ENCODE measurements around the gene PRR20G.
"Not testable (repeated sequence)": the region's sequence is repeated elsewhere in the genome, so short reads cannot be mapped to it uniquely, and the experiment has no call there.

The PRR20G gene

DNA sequence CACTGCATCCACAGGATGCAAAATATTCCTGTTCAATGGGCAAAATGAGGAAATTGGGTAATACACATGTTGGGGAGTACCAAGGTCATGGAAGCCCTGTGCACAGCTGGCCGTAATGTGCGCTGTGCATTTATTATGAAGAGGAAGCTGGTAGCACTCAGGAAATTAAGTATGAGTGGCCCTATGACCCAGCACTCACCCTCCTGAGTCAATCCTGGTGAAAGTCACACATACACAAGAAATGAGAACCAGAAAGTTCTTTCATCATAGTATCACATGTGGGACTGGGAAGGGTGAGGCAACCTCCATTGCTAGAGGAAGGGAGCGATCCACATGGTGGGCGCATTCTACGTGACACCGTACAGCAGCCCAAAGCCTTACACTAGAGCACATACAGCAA, 11.4 kb upstream of the PRR20G start:
- no peak for DNase-seq (ENCODE audit: low read depth)

DNA sequence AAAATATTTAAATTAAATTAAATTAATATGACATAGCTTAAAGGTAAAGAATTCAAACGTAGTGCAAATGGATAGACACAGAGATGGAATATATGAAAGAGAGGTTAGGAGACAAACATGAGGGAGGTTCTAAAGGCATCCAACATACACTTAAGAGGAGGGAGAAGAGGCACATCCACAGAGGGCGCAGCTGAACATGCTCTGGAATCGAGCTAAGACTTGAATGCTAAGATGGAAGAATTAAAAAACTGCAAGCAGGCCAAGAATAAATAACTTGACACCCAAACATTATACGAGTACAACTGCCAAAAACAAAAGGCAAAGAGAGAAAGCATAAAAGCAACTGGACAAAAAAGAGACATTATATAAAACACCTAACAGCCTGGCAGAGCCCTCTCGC, 9.1 kb upstream of the PRR20G start:
- no peak for DNase-seq (ENCODE audit: low read depth)

DNA sequence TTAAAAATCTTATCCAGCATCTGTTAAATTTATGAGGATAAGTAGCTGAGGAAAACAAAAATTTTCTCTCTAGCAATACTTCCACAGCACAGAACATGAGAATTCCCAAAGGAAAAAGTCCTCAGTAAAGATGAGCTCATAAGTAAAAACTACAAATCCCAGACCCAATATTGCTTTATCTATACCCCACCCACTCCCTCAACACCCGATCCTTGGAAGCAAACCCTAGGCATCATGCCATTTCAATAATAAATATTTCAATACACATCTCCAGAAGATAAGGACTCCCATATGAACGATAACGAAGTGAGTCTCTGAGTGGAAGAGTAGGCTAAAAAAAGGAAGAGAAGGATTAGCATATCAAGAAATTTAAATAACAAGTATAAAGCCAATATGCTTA, 8.3 kb upstream of the PRR20G start:
- no peak for DNase-seq (ENCODE audit: low read depth)

DNA sequence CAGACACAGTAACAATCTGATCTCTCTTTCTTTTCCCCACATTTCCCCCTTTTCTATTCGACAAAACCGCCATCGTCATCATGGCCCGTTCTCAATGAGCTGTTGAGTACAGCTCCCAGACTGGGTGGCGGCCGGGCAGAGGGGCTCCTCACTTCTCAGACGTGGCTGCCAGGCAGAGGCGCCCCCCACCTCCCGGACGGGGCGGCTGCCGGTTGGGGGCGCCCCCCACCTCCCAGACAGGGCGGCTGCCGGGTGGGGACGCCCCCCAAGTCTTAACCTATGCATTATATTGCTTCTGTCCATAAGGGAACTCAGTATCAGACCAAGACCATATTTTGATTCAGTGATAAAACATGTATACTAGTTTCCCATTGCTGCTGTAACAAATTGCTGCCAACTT, 5.8 kb upstream of the PRR20G start:
- not testable (repeated sequence) for DNase-seq (ENCODE audit: low read depth)

DNA sequence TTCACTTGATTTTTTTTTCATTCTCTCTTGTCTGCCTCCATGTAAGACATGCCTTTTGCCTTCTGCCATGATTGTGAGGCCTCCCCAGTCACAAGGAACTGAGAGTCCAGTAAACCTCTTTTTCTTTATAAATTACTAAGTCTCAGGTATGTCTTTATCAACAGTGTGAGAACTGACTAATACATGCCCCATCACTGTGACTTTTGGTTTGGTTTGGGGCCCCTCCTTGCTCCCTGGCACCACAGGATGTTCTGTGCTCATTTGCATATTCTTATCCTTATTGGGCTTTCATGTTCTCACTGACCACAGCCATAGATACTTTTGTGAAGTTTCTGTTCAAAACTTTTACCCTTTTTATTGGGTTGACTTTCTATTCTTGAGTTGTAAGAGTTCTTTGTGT, 3.8 kb upstream of the PRR20G start:
- DNase-seq (ENCODE audit: low read depth) = no peak

DNA sequence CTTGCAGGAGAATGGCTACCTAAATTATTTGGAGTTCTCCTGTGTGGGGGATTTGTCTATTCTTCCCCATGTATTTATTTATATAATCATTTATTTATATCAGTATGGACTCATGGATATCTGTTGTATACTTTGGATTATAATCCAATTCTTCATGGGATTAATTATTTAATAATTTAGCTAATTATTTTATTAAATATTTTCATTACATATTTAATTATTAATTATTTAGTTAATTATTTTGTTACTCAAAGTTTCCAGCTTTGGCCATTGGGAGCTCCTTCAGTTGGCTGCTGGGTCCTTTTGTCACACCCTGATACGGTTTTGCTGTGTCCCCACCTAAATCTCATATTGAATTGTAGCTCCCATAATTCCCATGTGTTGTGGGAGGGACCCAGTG, 3.3 kb upstream of the PRR20G start:
- no peak for DNase-seq (ENCODE audit: low read depth)

DNA sequence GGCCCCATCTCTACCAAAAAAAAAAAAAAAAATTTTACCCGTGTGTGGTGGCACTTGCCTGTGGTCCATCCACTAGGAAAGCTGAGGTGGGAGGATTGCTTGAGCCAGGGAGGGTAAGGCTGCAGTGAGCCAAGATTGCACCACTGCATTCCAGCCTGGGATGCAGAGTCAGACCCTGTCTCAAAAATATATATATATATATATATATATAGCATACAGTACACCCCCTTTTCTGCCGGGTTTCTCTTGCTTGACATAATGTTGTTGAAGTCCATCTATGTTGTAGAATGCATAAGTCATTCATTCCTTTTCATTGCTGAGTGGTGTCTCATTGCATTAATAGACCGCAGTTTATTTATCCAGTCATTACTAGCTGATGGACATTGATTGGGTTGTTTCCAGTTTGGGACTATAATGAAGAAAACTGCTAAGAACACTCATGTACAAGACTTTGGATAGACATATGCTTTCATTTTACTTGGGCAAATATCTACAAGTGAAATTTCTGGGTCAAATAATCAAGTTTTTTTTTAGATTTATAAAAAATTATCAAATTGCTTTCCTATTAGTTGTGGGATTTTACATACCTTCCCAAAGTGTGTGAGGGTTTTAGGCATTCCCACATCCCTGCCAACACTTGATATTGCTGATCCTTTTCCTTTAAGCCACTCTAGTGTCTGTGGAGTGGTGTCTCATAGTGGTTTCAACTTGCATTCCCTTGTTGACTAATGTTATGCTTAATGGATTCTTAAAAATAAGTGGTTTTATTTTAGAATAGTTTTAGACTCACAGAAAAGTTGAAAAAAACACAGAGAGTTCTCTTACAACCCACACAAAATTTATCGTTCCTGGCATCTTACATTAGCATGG, 2.1 kb upstream of the PRR20G start:
- DNase-seq (ENCODE audit: low read depth) = no peak

DNA sequence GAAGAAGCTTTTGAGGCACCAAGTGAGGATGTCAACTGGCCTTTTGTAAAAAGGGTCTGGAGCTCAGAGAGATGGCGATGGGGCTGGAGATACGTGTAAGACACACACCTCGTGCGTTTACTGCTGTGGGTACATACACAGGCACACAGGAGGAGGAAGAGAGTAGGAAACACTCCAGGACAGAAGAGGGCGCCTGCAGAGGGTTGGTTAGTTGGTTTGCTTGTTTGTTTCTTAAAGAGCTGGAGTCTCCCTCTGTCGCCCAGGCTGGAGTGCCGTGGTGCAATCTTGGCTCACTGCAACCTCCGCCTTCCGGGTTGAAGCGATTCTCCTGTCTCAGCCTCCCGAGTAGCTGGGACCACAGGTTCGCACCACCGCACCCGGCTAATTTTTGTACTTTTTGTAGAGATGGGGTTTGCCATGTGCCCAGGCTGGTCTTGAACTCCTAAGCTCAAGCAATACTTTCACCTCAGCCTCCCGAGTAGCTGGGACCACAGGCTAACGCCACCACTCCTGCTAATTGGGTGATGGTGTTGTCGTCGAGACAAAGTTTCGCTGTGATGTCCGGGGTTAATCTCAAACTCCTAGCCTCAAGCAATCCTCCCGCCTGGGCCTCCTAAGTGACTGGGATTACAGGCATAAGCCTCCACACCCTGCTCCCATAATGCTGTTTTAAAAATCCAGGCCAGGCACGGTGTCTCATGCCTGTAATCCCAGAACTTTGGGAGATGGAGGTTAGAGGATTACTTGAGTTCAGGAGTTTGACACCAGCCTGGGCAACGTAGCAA, 1.3 kb upstream of the PRR20G start:
- no peak for DNase-seq (ENCODE audit: low read depth)

DNA sequence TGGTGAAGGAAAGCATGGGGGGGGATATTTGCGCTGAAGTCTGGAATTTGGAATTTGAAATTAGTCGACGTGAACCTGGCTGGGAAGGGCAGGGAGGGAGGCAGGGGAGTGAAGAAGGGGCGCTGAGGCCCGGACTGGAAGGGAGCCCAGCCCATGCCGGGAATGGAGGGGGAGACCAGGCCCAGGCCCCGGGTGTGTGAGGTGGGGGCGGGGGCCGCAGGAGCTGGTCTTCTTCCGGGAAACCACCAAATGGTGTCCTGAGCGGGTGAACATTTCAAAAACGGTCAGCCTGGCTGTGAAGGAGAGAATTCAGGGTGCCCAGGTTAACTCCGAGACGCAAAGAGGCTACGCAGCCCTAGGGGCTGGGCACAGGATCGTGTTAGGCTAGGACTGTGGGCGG, 497 bp upstream of the PRR20G start:
- DNase-seq (ENCODE audit: low read depth) = no peak

DNA sequence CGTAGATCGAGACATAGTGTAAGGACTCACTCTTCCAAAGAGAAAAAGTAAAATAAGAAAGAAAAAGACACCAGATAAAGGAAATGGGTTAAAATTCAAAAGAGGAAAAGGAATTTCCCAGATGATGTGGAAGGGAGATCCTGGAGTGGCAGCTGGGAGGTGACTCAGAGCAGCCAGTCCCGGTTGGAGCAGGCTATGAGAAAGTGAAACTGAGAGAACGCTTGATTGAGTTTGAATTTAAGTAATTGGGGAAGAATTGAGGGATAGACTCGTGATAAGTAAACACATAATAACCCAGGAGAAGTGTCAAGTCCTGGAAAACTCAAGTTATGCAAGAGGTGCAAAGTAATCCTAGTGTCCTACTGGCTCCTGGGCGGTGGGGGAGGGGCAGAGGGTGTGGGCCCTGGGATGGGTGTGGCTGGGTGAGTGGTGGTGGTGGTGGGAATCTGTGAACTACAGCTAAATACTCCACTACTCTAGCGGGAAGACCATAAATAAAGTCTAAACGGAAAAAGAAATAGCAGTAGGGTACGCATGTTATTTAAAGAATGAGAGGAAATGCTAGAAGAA, 1.2 kb downstream of the PRR20G start:
- no peak for DNase-seq (ENCODE audit: low read depth)

DNA sequence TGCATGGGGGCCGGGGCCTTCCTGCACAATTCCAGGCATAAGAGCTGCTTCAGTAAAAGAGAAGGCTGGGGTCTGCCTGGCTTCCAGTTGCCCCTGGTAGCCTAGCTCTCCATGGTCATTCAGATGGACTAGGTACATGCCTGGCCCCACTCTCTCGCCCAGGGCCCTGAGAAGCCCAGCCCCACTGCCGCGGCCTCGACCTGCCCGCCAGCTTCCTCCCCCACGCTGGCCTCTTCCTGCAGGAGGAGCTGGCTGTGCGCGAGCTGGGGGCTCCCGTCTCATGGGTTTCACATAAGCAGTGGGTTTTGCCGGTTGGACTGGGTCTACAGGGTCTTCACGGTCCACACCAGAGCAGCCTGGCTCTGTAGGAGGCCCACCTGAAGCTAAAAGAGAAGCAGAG, 3.6 kb downstream of the PRR20G start:
- no peak for DNase-seq (ENCODE audit: low read depth)

DNA sequence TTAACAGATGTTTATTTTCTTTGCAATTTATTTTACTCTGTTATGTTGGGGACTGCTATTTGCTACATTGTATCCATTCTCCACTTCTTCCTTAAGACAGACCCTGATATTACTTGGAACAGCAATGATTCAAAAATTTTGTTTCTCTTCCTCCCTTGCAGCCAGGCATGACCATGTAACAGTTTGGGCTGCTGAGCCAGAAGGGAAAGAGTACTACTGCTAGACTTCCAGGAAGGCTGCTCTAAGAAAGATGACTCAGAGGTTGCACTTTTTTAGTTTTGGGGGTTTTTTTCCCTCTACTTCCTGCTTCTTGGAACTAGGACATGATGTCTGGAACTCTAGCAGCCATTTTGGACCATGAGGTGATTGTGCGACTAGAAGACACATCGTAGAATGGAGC, 10.3 kb downstream of the PRR20G start:
- DNase-seq (ENCODE audit: low read depth) = no peak

DNA sequence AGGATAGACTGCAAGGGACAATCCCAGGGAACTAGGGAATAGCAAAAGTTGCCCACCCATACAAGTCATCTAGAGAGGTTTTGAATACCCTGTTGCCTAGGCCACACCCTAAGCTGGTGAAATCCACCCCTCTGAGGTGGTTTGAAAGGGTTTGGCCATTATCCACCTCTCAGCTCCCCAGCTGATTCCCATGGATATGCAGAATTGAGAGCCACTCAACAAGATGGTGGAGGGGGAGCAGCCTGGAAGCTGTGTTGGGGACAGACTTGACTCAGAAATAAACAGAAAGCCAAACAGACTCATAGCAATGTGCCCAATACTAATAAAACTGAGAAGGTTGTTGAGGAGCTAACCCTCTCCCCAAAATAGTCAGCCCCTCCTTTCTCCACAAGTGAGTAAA, 10.9 kb downstream of the PRR20G start:
- no peak for DNase-seq (ENCODE audit: low read depth)

DNA sequence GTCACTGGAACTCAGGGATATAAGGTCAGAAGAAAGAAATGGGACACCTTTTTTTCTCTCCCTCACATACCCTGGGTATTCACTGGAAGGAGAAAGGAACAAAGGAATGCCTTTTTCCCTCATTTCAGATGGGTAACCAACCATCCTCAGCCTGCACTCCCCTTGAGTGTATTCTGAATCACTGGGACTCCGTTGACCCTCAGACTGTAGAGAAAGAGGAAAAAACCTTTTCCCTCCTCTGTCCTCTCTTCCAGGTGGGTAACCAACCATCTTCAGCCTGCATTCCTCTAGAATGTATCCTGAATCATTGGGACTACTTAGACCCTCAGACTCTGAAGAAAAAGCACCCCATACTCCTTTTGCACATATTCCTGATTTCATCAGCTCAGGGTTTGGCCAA, 11.4 kb downstream of the PRR20G start:
- DNase-seq (ENCODE audit: low read depth) = no peak

DNA sequence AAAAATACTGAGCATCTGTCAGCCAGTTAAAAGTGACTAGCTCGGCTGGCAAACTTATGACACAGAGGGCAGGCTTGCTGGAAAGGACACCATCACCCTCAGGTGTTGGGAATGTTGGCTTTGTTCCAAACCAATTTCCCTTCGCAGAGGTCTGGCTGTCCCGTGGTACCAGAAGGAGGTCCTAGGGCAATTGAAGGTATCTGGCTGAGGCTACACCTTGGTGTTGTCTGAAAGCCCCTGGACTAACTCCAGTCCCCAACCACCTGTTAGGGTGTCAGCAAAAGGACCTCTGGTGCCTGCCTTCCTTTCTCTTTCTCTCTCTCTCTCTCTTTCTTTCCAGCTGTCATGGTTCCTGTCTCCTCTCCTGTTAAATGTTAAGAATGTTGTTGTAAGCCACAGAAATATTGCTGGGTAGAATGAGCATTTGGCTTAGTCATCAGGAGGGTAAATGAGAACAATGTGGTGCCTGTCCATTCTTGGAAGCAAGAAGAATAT, 12.5 kb downstream of the PRR20G start:
- DNase-seq (ENCODE audit: low read depth) = no peak

DNA sequence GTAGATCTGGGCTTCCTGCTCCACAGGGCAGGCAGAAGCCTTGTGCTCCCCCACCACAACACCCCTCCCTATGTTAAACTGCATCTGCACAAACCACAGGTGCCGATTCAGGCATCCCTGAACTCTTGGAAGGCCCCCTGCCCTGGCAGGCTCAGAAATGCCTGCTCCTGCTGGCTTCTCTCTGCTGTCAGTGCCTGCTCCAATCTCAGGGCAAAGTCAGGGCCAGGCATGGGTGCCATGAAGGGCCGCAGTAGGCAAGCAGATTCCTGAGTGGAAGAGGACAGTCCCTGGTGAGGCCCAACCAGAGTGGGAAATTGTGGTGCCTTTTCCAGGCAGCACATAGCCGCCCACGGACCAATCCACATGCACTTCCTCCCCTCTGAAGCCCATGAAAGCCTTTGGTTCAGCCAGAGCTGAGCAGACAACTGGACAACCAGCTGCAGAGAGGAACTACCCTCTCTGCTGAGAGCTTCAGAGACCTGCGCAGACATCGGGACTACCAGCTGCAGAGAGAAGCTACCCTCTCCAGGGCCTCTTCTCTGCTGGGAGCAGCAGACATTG, 13.6 kb downstream of the PRR20G start:
- DNase-seq (ENCODE audit: low read depth) = no peak

DNA sequence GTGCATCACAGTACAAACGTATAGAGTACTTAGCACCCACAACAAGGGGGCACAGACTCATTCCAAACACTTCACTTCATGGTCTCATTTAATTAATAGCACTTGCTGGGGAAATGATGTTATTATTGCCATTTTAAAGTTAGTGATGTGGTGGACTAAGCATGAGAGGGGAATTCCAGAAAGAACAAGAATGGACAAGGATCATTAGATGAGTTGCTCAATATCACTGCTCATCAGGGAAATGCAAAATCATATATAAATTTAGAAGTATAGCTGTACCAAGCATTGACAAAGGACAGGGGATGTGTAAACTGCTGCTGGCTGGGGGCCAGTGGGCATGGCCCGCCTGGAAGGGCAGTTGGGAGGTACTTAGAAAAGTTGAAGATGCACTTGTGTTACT, 14.6 kb downstream of the PRR20G start:
- DNase-seq (ENCODE audit: low read depth) = no peak

DNA sequence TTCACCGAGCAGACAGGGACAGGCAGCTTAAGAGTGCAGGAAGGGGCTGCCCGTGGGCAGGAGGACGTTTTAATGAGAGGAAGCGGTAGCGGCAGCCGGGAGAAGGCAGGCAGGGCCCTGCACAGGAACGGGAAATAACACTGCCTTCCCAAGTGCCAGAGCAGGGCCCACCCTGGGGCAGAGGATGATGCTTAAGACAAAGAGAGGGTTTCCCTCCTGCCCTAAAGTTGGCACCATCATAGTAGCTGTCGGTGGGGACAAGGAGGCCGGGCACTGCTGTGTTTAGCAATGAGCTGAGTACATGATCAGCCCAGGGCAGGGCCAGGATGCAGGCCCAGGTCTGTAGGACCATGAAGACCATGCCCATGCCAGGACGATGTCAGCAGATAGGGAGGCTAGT, 21.7 kb downstream of the PRR20G start:
- DNase-seq (ENCODE audit: low read depth) = no peak

DNA sequence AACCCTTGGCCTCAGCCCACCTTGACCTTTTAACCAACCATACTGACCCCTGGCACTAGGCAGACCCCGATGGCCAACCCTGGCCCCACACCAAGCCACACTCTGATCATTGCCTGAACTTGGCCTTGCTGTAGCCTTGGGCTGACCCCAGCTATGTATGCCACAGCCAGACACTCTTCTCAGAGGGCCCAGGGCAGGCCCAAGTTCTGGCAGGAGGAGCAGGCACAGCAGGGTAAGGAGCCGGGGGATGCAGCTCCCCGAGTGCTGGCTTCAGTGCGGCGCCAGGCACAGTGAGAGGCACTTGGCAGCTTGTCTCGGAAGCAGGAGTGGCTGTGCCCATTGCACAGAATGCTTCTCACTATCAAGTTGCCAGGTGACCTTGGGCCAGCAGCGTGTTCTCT, 22.3 kb downstream of the PRR20G start:
- DNase-seq (ENCODE audit: low read depth) = no peak

DNA sequence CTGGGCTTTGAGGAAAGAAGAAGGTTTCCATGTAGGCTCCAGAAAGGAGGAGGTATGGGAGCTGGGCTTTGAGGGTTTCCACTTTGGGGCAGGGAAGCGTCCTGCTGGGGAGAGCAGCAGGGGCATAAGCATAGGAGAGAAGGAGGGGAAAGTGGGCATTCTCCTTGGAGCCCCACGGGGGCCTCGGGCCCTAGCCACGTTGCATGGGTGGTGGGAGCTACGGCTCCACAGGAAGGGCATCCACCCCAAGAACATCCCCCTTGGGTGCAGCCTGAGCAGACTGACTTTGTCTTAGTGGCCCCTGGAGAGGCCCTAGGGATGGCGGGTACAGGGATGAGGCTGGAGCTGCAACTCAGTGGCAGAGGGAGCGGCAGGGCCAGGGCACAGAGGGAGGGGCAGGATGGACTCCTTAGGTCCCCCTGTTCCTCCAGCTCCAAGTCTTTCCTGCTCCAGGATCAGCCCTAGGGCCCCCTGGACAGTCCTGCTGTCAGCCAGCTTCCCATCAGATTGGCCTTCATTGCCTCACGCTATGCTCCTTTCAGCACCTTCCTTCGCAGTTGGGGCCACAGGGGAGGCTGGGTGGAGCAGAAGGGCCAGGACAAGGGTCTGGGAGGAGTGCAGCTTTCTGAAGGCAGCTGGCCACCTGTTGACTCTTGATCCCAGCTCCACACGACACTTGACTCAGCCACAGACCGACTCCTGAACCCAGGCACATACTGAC, 22.9 kb downstream of the PRR20G start:
- no peak for DNase-seq (ENCODE audit: low read depth)

DNA sequence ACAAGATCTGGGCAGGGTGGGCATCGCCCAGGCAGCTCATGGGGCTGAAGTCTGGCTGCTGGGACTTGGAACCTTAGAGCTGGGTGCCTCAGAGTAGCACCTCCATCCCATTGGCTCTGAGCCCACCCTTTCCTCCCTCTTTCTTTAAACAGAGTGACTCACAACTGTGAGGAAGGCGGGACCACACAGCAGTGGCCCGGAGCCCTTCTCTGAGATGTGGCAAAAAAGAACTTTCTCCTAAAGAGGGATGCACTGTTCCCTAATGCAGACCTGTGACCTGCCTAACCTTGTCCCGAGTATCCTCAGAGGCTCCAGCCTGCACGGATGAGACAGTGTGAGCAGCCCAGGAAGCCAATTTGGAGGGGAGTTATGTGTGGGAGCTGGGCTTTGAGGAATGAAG, 23.6 kb downstream of the PRR20G start:
- no peak for DNase-seq (ENCODE audit: low read depth)
